Heart left ventricle (tissue), 13 donors: ENCODE data around the gene ATP1B3.

Experiments used
- CTCF ChIP-seq, 12 donors: fragments of 200-600 bp; sonication (generic) in 4 of 12; IDR thresholded peaks; one replicate each; pipeline versions ENCODE4 v1.5.0 to v1.8.0; 2018 to 2022; ENCODE audit warnings: antibody characterized with exemption in 12 of 12, mild to moderate bottlenecking in 5 of 12
- POLR2A ChIP-seq, 2 donors: fragments of 450-650 bp; IDR thresholded peaks; one replicate each; pipeline ENCODE4 v1.6.1; 2017; ENCODE audit warnings: antibody characterized with exemption in 2 of 2, mild to moderate bottlenecking in 2 of 2, moderate library complexity in 2 of 2
- donor health status: ischemic (EF 13 %, LVEDD 7.1; RV severe dilation, severe dysfunction).
- donor health status: DM: no; HTN: yes; CAD: no.
- donor health status: DM: no; HTN: no; CAD: no.
- donor health status: ischemic (EF 25% LVEDD 6.9; RV normal size, moderate dysfunction).
- donor health status: ischemic (EF 25% LVEDD 5.7; RV mildly dilated, moderate dysfunction).
- donor health status: ischemic (EF 35%, LVEDD 5.7; RV mildly dilated, moderate dysfunction).
- donor health status: nonischemic (EF 11% LVEDD 7.7; RV severe dilation, severe dysfunction).
- donor health status: DM: yes; HTN: yes; CAD: no.
- donor health status: PGD.
- donor health status: ischemic (EF 29% LVEDD 5.4; RV normal size, mild dysfunction).
- donor health status: nonischemic (EF 23%, LVEDD 6.1; RV moderate dilation, normal function).

- TF ChIP-seq CTCF (IDR thresholded peaks at IDR 0.05) (no peak), POLR2A (IDR thresholded peaks at IDR 0.05) (peak; percentile 38 to 94)
These were observed at the start of gene ATP1B3 for GRCh38 chr3:141876381-141876890.
